Keratinocyte (primary cell): ENCODE measurements around the gene DCUN1D2. TPM values are rescaled to one million over a fixed set of nuclear protein-coding genes. Genes with fewer than 3 reads are reported as not detected.

ENCODE experiments used
- DNase-seq: peaks from one replicate; pipeline ENCODE4 v3.0.0-alpha.2; 2011; ENCODE audit warnings: low read depth, missing footprints, low spot score
- FAIRE-seq: peaks from 2 replicates; lab custom pipeline; 2011; peaks lifted over from hg19 to GRCh38; lab: Jason Lieb, UNC
- H2AFZ ChIP-seq: 2 replicates; pipeline ENCODE4 v1.6.0; 2012; ENCODE audit warnings: low read length, control low read depth, inconsistent platforms; ENCODE audit not compliant: control insufficient read depth
- H3K27ac ChIP-seq: 2 replicates; pipeline ENCODE4 v1.5.1; 2011; ENCODE audit warnings: low read length; ENCODE audit not compliant: control insufficient read depth, insufficient read depth
- H3K27me3 ChIP-seq: 3 replicates; pipeline ENCODE4 v1.6.0; 2011; ENCODE audit warnings: low read length; ENCODE audit not compliant: control insufficient read depth, insufficient read depth; ENCODE audit errors: extremely low read depth
- H3K36me3 ChIP-seq, 2 experiments: 2 replicates in 1 of 2; 3 replicates in 1 of 2; pipeline ENCODE4 v1.5.1; 2011; ENCODE audit warnings: low read length in 2 of 2, mild to moderate bottlenecking in 1 of 2; ENCODE audit not compliant: control insufficient read depth in 2 of 2, insufficient read depth in 2 of 2; ENCODE audit errors: extremely low read depth in 1 of 2
- H3K4me1 ChIP-seq: 3 replicates; pipeline ENCODE4 v1.5.1; 2011; ENCODE audit warnings: low read length; ENCODE audit not compliant: control insufficient read depth, insufficient read depth; ENCODE audit errors: extremely low read depth
- H3K4me2 ChIP-seq: 3 replicates; pipeline ENCODE4 v1.6.0; 2011; ENCODE audit warnings: low read depth, low read length; ENCODE audit not compliant: control insufficient read depth, insufficient read depth; ENCODE audit errors: extremely low read depth
- H3K4me3 ChIP-seq, 3 experiments: fragments of 200-600 bp in 1 of 3; sonication (generic) in 1 of 3; 2 replicates in 2 of 3; 3 replicates in 1 of 3; pipeline ENCODE4 v1.5.1; 2011 to 2016; ENCODE audit warnings: low read length in 3 of 3, mild to moderate bottlenecking in 3 of 3, control low read depth in 2 of 3, inconsistent platforms in 1 of 3, low read depth in 1 of 3, mixed read lengths in 1 of 3, mixed run types in 1 of 3, moderate library complexity in 1 of 3; ENCODE audit not compliant: control insufficient read depth in 2 of 3, insufficient read depth in 2 of 3; ENCODE audit errors: extremely low read depth in 1 of 3
- H3K79me2 ChIP-seq: 2 replicates; pipeline ENCODE4 v1.6.0; 2012; ENCODE audit warnings: low read length; ENCODE audit not compliant: control insufficient read depth, insufficient read depth
- H3K9ac ChIP-seq: 3 replicates; pipeline ENCODE4 v1.6.0; 2011; ENCODE audit warnings: low read length; ENCODE audit not compliant: control insufficient read depth, insufficient read depth; ENCODE audit errors: extremely low read depth
- H3K9me1 ChIP-seq: 3 replicates; pipeline ENCODE4 v1.6.0; 2011; ENCODE audit warnings: low read length; ENCODE audit not compliant: control insufficient read depth, insufficient read depth; ENCODE audit errors: extremely low read depth
- H3K9me3 ChIP-seq: 2 replicates; pipeline ENCODE4 v1.5.1; 2012; ENCODE audit warnings: low read depth, low read length; ENCODE audit not compliant: control insufficient read depth
- H4K20me1 ChIP-seq: 3 replicates; pipeline ENCODE4 v1.6.0; 2011; ENCODE audit warnings: low read length; ENCODE audit not compliant: control insufficient read depth, insufficient read depth; ENCODE audit errors: extremely low read depth
- CTCF ChIP-seq, 3 experiments: IDR thresholded peaks in 1 of 3; conservative IDR thresholded peaks in 1 of 3; optimal IDR thresholded peaks in 1 of 3; 2 replicates in 2 of 3; 3 replicates in 1 of 3; pipeline versions ENCODE3 to v1.5.1; 2011; ENCODE audit warnings: low read length in 3 of 3, mild to moderate bottlenecking in 3 of 3, moderate library complexity in 2 of 3, control low read depth in 1 of 3, inconsistent platforms in 1 of 3; ENCODE audit not compliant: insufficient read depth in 2 of 3; ENCODE audit errors: extremely low read depth in 1 of 3
- EZH2 ChIP-seq: IDR thresholded peaks from one replicate; pipeline ENCODE4 v1.6.1; 2012; ENCODE audit warnings: inconsistent platforms, mild to moderate bottlenecking, low read length, moderate library complexity
- dilution Hi-C: fragments of 300-500 bp; cut with MboI; formaldehyde crosslinking; loops from one replicate; pipeline ENCODE4 v1.7.0; 2020; ENCODE audit warnings: low sequenced_read_pairs; ENCODE audit not compliant: extremely low pct_ligation_motif_present
- polyA plus RNA-seq, 5 experiments: library from polyadenylated mRNA; depleted of rRNA in 3 of 5; stranded (reverse) in 3 of 5; stranded (forward) in 1 of 5; unstranded in 1 of 5; fragments of >200 nt; gene quantifications; 1 replicate in 1 of 5; 2 replicates in 3 of 5; 3 replicates in 1 of 5; pipeline versions ENCODE4 v1.2.1 to v1.2.3, GENCODE V29; 2011 to 2012; ENCODE audit warnings: missing spikeins in 2 of 5, low read depth in 1 of 5, low replicate concordance in 1 of 5

DCUN1D2 gene
- polyA plus RNA-seq, 1 donor (not counting 4 experiments of a cell fraction or from before 2014, with no cell fraction given): 9.1 TPM

- no peak for TF ChIP-seq CTCF (optimal IDR thresholded peaks at IDR 0.05 in 1 of 3, IDR thresholded peaks at IDR 0.05 in 1 of 3, conservative IDR thresholded peaks at IDR 0.05 in 1 of 3; ENCODE audit: extremely low read depth in 1 of 3, insufficient read depth in 2 of 3, low read length in 3 of 3)
- TF ChIP-seq EZH2: no peak
- Histone ChIP-seq H3K4me3 (no peak overlapping the region), H3K27me3 (no peaks in the 10 kb centered on the region), H3K27ac (no peak overlapping the region), H3K4me1 (no peaks in the 10 kb centered on the region), H2AFZ (no peak overlapping the region), H3K9me1 (no peaks in the 10 kb centered on the region), H3K4me2 (no peak overlapping the region), H3K9ac (no peak overlapping the region), H3K9me3 (no peaks in the 10 kb centered on the region), H3K36me3 (no peaks in the 10 kb centered on the region), H3K79me2 (no peaks in the 10 kb centered on the region), H4K20me1 (no peaks in the 10 kb centered on the region)
- DNase-seq (no peak), FAIRE-seq (no peak)
- dilution Hi-C loops: no loop called here
Observed at GRCh38 chr13:113433391-113433916, 57.1 kb downstream of the DCUN1D2 start.

- no peak for FAIRE-seq
- TF ChIP-seq EZH2 (no peak), CTCF (optimal IDR thresholded peaks at IDR 0.05 in 1 of 3, IDR thresholded peaks at IDR 0.05 in 1 of 3, conservative IDR thresholded peaks at IDR 0.05 in 1 of 3; ENCODE audit: extremely low read depth in 1 of 3, insufficient read depth in 2 of 3, low read length in 3 of 3) (no peak)
- no peak overlapping the region for H3K4me2 ChIP-seq
Observed at GRCh38 chr13:113432506-113433270, 57.8 kb downstream of the DCUN1D2 start.

More at GRCh38 chr13:113432506-113433270, 57.8 kb downstream of the DCUN1D2 start:
- H3K9me1 ChIP-seq: no peaks in the 10 kb centered on the region
- no peak overlapping the region for H3K27ac ChIP-seq
- no peaks in the 10 kb centered on the region for H4K20me1 ChIP-seq
- dilution Hi-C loops: no loop called here
- H3K9ac ChIP-seq: no peak overlapping the region
- no peaks in the 10 kb centered on the region for H3K4me1 ChIP-seq
- H3K79me2 ChIP-seq: no peaks in the 10 kb centered on the region
- no peak overlapping the region for H3K4me3 ChIP-seq
- H3K9me3 ChIP-seq: no peaks in the 10 kb centered on the region
- H3K36me3 ChIP-seq: no peaks in the 10 kb centered on the region
- H3K27me3 ChIP-seq: no peaks in the 10 kb centered on the region
- no peak for DNase-seq
- no peak overlapping the region for H2AFZ ChIP-seq
